Retinal pigment epithelial cell (primary cell): Measurements from ENCODE around the gene TSKU.

Experiments
- DNase-seq: peaks from one replicate; pipeline ENCODE4 v3.0.0-alpha.2; 2010; ENCODE audit warnings: low read depth
- H3K4me3 ChIP-seq: 2 replicates; pipeline ENCODE4 v1.5.1; 2011; ENCODE audit warnings: mild to moderate bottlenecking, low read length, control low read depth, moderate library complexity
- TF ChIP-seq, protein P1 (sequence below): conservative IDR thresholded peaks from 2 replicates; pipeline ENCODE4 v1.5.1; 2011; ENCODE audit warnings: low read depth, low read length, control low read depth, inconsistent platforms

Gene TSKU

GRCh38 chr11:76801736-76802135 lies 18.6 kb downstream of the TSKU start:
- TF ChIP-seq, protein P1, sequence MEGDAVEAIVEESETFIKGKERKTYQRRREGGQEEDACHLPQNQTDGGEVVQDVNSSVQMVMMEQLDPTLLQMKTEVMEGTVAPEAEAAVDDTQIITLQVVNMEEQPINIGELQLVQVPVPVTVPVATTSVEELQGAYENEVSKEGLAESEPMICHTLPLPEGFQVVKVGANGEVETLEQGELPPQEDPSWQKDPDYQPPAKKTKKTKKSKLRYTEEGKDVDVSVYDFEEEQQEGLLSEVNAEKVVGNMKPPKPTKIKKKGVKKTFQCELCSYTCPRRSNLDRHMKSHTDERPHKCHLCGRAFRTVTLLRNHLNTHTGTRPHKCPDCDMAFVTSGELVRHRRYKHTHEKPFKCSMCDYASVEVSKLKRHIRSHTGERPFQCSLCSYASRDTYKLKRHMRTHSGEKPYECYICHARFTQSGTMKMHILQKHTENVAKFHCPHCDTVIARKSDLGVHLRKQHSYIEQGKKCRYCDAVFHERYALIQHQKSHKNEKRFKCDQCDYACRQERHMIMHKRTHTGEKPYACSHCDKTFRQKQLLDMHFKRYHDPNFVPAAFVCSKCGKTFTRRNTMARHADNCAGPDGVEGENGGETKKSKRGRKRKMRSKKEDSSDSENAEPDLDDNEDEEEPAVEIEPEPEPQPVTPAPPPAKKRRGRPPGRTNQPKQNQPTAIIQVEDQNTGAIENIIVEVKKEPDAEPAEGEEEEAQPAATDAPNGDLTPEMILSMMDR: no peak
- DNase-seq: no peak

GRCh38 chr11:76802151-76802550 lies 19.0 kb downstream of the TSKU start:
- DNase-seq: no peak
- H3K4me3 ChIP-seq: no peak overlapping the region
- TF ChIP-seq, protein P1: no peak

More at GRCh38 chr11:76801736-76802135, 18.6 kb downstream of the TSKU start:
- no peak overlapping the region for H3K4me3 ChIP-seq

DNA sequence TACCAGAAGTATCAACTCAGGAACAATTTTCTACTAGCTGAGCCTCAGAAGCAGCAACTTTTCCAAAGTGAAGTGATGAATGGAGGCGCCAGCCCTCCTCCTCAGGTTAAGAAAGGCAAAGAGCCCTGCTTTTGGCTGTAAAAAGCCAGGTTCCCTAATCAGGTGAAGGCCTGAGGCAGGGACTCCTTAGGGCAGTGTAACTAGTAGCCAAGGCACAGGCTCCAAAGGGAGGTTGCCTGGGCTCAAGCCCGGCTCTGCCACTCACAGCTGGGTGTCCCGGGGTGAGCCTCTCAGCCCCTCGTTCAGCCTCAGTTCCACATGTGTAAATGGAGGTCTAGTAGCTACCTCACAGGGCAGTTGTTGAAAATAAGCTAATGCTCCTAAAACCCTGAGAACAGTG lies 19.5 kb downstream of the TSKU start:
- no peak for DNase-seq
- TF ChIP-seq, protein P1: no peak
- H3K4me3 ChIP-seq: no peak overlapping the region

GRCh38 chr11:76803023-76803422 lies 19.9 kb downstream of the TSKU start:
- TF ChIP-seq, protein P1: no peak
- H3K4me3 ChIP-seq: no peak overlapping the region
- DNase-seq: no peak

GRCh38 chr11:76803811-76804600 lies 20.9 kb downstream of the TSKU start:
- no peak overlapping the region for H3K4me3 ChIP-seq
- DNase-seq: no peak
- TF ChIP-seq, protein P1: no peak

DNA sequence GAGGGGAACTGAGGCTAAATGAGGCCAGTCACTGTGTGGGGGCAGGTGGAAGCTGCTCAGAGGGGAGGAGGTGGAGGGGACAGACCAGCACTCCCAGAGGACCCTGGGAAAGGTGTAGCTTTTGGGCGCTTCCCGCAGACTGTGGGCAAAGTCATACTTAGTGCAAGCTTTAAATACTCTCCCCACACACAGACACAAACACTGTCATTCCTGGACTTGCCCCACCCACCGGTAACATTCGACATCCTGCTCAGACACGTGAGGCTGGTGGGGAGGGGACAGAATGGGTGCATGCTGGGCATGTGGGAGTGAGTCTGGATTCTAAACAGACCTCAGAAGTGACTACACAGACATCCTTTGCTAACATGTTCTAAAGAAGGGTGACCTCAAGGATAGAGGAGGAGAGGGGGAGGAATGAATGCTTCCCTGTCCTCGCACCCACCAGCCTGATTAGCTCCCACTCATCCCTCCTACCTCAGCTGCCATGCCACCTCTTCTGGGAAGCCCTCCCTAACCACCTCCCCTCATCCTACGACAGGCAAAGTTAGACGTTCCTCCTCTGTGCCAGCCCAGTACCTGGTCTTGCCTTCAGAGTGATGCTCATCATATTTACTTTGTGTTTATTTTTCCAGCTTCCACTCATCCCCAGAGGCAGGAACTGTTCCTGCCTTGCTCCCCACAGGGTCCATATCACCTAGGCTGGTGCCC lies 22.2 kb downstream of the TSKU start:
- DNase-seq: no peak

More for the DNA sequence above, 22.2 kb downstream of the TSKU start:
- TF ChIP-seq, protein P1: no peak
- no peak overlapping the region for H3K4me3 ChIP-seq
